Type B pancreatic cell (in vitro differentiated cells): ENCODE measurements around the gene MYCL. TPM values are rescaled to one million over a fixed set of nuclear protein-coding genes. Genes with fewer than 3 reads are reported as not detected.

Source experiments
- DNase-seq: peaks from one replicate; pipeline ENCODE4 v3.0.0; 2021; ENCODE audit warnings: mixed read lengths; ENCODE audit not compliant: unreplicated experiment; ENCODE audit errors: extremely low spot score
- H3K27ac Mint-ChIP-seq: 2 replicates; pipeline ENCODE4 v1.8.0; 2021; ENCODE audit warnings: mild to moderate bottlenecking, mixed read lengths
- H3K27me3 Mint-ChIP-seq: 2 replicates; pipeline ENCODE4 v1.8.0; 2021; ENCODE audit warnings: mixed read lengths
- H3K36me3 Mint-ChIP-seq: 2 replicates; pipeline ENCODE4 v1.8.0; 2021; ENCODE audit warnings: mixed read lengths
- H3K4me1 Mint-ChIP-seq: one replicate; pipeline ENCODE4 v1.8.0; 2021; ENCODE audit warnings: mixed read lengths; ENCODE audit not compliant: unreplicated experiment
- H3K4me3 Mint-ChIP-seq: 2 replicates; pipeline ENCODE4 v1.8.0; 2021; ENCODE audit warnings: mild to moderate bottlenecking, mixed read lengths
- H3K9me3 Mint-ChIP-seq: 2 replicates; pipeline ENCODE4 v1.8.0; 2021; ENCODE audit warnings: mixed read lengths
- total RNA-seq: library from RNA; stranded (reverse); gene quantifications from 2 replicates; pipeline ENCODE4 v1.2.1, GENCODE V29; 2021; ENCODE audit warnings: low replicate concordance
- TF ChIP-seq, protein P1 (sequence below): fragments of 200-600 bp; sonication (generic); conservative IDR thresholded peaks from 2 replicates; pipeline ENCODE4 v1.5.0; 2021; ENCODE audit warnings: antibody characterized with exemption, mild to moderate bottlenecking

MYCL gene
- total RNA-seq, 1 donor from 2014 or later, result 19.5 TPM

DNA sequence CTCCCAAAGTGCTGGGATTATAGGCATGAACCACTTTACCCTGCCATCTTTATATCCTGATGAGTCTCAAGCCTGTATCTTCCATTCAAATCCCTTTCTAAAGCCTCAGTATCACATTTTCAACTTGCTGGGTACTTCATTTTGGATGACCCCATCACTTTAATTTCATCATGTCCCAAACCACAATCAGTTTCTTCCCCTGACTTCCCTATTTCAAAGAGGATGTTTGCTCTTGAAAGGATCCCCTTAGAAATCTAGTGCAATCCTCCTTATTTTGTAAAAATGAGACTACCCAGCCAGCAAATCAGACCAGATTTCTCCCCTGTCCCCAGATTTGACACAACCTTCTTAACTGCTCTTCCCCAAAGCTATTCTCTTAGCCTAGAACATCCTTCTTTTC, 11.4 kb downstream of the MYCL start:
- H3K36me3 Mint-ChIP-seq, result no peaks in the 10 kb centered on the region
- H3K9me3 Mint-ChIP-seq, result no peaks in the 10 kb centered on the region
- TF ChIP-seq, protein P1, sequence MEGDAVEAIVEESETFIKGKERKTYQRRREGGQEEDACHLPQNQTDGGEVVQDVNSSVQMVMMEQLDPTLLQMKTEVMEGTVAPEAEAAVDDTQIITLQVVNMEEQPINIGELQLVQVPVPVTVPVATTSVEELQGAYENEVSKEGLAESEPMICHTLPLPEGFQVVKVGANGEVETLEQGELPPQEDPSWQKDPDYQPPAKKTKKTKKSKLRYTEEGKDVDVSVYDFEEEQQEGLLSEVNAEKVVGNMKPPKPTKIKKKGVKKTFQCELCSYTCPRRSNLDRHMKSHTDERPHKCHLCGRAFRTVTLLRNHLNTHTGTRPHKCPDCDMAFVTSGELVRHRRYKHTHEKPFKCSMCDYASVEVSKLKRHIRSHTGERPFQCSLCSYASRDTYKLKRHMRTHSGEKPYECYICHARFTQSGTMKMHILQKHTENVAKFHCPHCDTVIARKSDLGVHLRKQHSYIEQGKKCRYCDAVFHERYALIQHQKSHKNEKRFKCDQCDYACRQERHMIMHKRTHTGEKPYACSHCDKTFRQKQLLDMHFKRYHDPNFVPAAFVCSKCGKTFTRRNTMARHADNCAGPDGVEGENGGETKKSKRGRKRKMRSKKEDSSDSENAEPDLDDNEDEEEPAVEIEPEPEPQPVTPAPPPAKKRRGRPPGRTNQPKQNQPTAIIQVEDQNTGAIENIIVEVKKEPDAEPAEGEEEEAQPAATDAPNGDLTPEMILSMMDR, result no peak
- H3K4me1 Mint-ChIP-seq, result peaks cover 23% of the 10 kb centered on the region
- no peaks in the 10 kb centered on the region for H3K27me3 Mint-ChIP-seq
- no peak for DNase-seq
- no peak overlapping the region for H3K27ac Mint-ChIP-seq
- H3K4me3 Mint-ChIP-seq, result no peak overlapping the region

DNA sequence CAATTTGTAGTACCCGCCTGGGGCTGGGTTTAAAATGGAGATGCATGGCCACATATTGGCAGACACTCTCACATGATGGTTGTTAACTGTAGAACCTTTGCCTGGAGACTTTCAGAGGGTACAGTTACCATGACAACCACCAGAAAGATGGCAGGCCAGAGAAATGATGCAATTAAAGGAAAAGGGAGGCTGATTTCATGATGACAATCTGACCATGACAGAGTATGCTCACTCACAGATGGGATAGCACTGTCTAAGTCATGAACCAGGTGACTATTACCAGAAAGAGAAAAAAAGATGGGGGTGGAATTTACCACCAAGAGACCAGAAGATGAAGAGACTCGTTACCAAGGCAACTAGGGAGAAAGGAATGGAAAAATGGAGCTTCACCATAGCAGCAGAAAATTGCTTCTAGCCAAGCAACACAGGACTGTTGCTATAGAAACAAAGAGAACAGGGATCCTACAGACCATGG, 14.9 kb downstream of the MYCL start:
- H3K27me3 Mint-ChIP-seq, result no peaks in the 10 kb centered on the region
- H3K4me1 Mint-ChIP-seq, result peaks cover 10% of the 10 kb centered on the region
- H3K9me3 Mint-ChIP-seq, result no peaks in the 10 kb centered on the region
- H3K27ac Mint-ChIP-seq, result no peak overlapping the region
- DNase-seq, result no peak
- TF ChIP-seq, protein P1, result no peak
- no peak overlapping the region for H3K4me3 Mint-ChIP-seq
- H3K36me3 Mint-ChIP-seq, result peaks cover 4% of the 10 kb centered on the region

DNA sequence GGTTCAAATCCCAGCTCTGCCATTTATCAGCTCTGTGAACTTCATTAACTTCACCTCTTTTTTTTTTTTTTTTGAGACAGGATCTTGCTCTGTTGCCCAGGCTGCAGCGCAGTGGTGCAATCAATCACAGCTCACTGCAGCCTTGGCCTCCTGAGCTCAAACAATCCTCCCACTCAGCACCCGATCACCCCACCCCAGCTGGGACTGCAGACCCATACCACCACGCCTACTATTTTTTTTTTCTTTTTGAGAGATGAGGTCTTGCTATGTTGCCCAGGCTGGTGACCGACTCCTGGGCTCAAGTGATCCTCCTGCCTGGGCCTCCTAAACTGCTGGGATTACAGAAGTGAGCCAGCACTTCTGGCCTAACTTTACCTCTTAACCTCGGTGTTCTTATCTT, 16.2 kb downstream of the MYCL start:
- no peak for DNase-seq
- Mint-ChIP-seq H3K4me3 (peak overlapping the region; percentile 37), H3K27ac (no peak overlapping the region), H3K27me3 (no peaks in the 10 kb centered on the region), H3K4me1 (peaks cover 17% of the 10 kb centered on the region), H3K9me3 (no peaks in the 10 kb centered on the region), H3K36me3 (peaks cover 10% of the 10 kb centered on the region)
- TF ChIP-seq, protein P1, result no peak

DNA sequence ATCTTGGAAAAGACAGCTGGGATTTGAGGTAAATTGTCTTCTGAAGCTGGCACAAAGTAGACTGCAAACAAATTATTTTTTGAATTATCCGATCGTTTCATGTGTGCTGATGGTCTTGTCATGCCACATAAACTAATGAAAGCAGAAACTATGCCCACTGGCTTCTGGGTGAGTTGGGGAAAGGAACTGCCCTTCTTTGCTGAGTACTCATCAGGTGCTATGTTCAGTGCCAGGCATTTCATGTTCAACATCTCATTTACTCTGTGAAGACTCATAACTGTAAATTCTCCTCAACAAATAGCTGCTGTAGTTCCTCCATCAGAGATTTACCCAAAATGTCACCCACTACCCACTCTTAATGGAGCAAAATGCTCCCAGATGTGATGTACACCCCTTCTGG, 19.6 kb downstream of the MYCL start:
- TF ChIP-seq, protein P1, result no peak
- peak overlapping the region; percentile 79 for H3K27ac Mint-ChIP-seq

DNA sequence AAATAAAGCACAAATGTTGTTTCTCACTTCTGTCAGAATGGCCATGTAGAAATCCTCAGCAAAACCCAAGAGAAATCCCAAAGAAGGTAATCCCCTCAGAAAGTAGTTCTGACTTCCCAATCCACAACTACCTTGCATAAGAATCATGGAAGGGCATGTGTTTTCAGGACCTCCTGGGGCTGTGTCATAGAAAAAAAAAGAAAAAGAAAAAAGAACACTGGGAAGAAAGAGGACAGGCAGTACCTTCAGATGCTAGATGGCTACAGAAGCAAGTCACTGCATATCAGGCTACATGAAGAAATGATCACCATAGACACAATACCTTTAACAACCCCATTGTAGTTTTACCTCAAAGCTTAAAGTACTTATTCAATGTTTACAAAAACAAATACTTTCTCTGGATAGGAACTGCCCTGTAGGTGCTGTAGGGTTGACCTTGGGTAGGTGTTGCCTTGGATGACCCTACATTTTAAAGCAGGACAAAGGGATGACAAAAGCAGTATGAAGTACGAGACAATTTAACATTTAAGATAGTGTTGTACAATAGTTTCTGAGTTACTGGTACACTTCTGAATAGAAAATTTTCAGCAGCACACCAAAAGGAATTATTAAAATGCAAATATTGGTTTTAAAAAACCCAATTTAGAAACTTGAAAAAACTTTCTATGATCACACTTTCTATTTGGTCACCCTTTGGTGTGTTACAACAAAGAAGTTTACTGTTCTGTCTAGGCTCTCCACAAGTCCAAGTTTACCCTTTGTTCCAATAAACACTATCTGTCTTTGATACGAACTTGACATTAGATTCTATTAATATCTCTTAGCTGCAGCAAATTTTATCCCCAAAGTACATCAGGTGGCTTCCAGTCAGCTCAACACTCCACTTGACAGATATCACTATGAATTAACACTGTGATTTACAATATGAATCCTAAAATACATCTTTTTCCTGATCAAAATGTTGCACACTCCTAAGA, 23.4 kb downstream of the MYCL start:
- H3K27me3 Mint-ChIP-seq, result no peaks in the 10 kb centered on the region
- no peaks in the 10 kb centered on the region for H3K9me3 Mint-ChIP-seq
- DNase-seq, result no peak
- H3K4me3 Mint-ChIP-seq, result peak overlapping the region; percentile 38
- H3K4me1 Mint-ChIP-seq, result peaks cover 52% of the 10 kb centered on the region
- no peak overlapping the region for H3K27ac Mint-ChIP-seq
- peaks cover 35% of the 10 kb centered on the region for H3K36me3 Mint-ChIP-seq
- TF ChIP-seq, protein P1, result no peak

More for the DNA sequence above, 19.6 kb downstream of the MYCL start:
- Mint-ChIP-seq H3K27me3 (no peaks in the 10 kb centered on the region), H3K9me3 (no peaks in the 10 kb centered on the region), H3K4me1 (peaks cover 38% of the 10 kb centered on the region), H3K4me3 (peak overlapping the region; percentile 96), H3K36me3 (peaks cover 19% of the 10 kb centered on the region)
- no peak for DNase-seq
